Measurements from ENCODE around the gene MYT1. TPM values are rescaled to one million over a fixed set of nuclear protein-coding genes. Genes with fewer than 3 reads are reported as not detected.

MYT1 gene
- total and polyA plus RNA-seq, 2 of the 8 experiments (the other 6 are each of a cell fraction or from before 2014, with no cell fraction given): 0.63 to 2.0 TPM

- TF ChIP-seq CHD7 (IDR thresholded peaks at IDR 0.05; ENCODE audit: insufficient replicate concordance, low read length): no peak
- TF ChIP-seq RFX5 (IDR thresholded peaks at IDR 0.05; ENCODE audit: borderline replicate concordance, low read depth, low read length): no peak
- TF ChIP-seq HDAC2 (IDR thresholded peaks at IDR 0.05; ENCODE audit: borderline replicate concordance in 1 of 2, low read depth in 2 of 2, low read length in 2 of 2): no peak
- no peak for TF ChIP-seq NANOG (IDR thresholded peaks at IDR 0.05; ENCODE audit: insufficient read depth, low read depth, low read length, poor library complexity, severe bottlenecking)
- no peak for TF ChIP-seq RAD21 (IDR thresholded peaks at IDR 0.05 in 1 of 2, conservative IDR thresholded peaks at IDR 0.05 in 1 of 2; ENCODE audit: low read depth in 2 of 2, low read length in 2 of 2)
- TF ChIP-seq POLR2A (IDR thresholded peaks at IDR 0.05; ENCODE audit: control extremely low read depth in 1 of 2, low read depth in 2 of 2, low read length in 2 of 2): no peak
- TF ChIP-seq EGR1 (IDR thresholded peaks at IDR 0.05; ENCODE audit: borderline replicate concordance, low read depth, low read length): no peak
- TF ChIP-seq SP1 (IDR thresholded peaks at IDR 0.05; ENCODE audit: low read depth, low read length): no peak
These were observed 8.9 kb downstream of the MYT1 start (continued) for GRCh38 chr20:64173116-64173515.

Measured in H1 (cell line).